Smooth muscle cell of the brain vasculature (primary cell): ENCODE results near the gene RNASEH1.

Experiments used
- DNase-seq: peaks from one replicate; pipeline ENCODE4 v3.0.0-alpha.2; 2012; ENCODE audit warnings: low read depth, low spot score

RNASEH1 gene

GRCh38 chr2:3553946-3554345 lies 4.2 kb downstream of the RNASEH1 start:
- no peak for DNase-seq

- no peak for DNase-seq
Measured at GRCh38 chr2:3547915-3548314, 10.2 kb downstream of the RNASEH1 start.

- DNase-seq: no peak
Measured at GRCh38 chr2:3545788-3546478, 12.2 kb downstream of the RNASEH1 start.

GRCh38 chr2:3543023-3543683 lies 15.0 kb downstream of the RNASEH1 start:
- no peak for DNase-seq

GRCh38 chr2:3542107-3542506 lies 16.0 kb downstream of the RNASEH1 start:
- DNase-seq: no peak

- no peak for DNase-seq
Measured at GRCh38 chr2:3539836-3540235, 18.3 kb downstream of the RNASEH1 start.

GRCh38 chr2:3536682-3537632 lies 21.2 kb downstream of the RNASEH1 start:
- DNase-seq: no peak

- peak; percentile 60 for DNase-seq
Measured at GRCh38 chr2:3535794-3536681, 22.1 kb downstream of the RNASEH1 start.

GRCh38 chr2:3535467-3535793 lies 22.7 kb downstream of the RNASEH1 start:
- DNase-seq: no peak

GRCh38 chr2:3534251-3534814 lies 23.8 kb downstream of the RNASEH1 start:
- no peak for DNase-seq

GRCh38 chr2:3533836-3534235 lies 24.3 kb downstream of the RNASEH1 start:
- no peak for DNase-seq

GRCh38 chr2:3532941-3533340 lies 25.2 kb downstream of the RNASEH1 start:
- no peak for DNase-seq

- DNase-seq: no peak
Measured at GRCh38 chr2:3529316-3530025, 28.7 kb downstream of the RNASEH1 start.

GRCh38 chr2:3527886-3528785 lies 30.0 kb downstream of the RNASEH1 start:
- no peak for DNase-seq

GRCh38 chr2:3526871-3527270 lies 31.3 kb downstream of the RNASEH1 start:
- no peak for DNase-seq

- no peak for DNase-seq
Measured at GRCh38 chr2:3523551-3524041, 34.5 kb downstream of the RNASEH1 start.

- no peak for DNase-seq
Measured at GRCh38 chr2:3522961-3523421, 35.1 kb downstream of the RNASEH1 start.

GRCh38 chr2:3520591-3520990 lies 37.5 kb downstream of the RNASEH1 start:
- no peak for DNase-seq
